GM19023 (cell line): ENCODE data around the gene AKR7A3.
A peak's percentile ranks its signal among the peaks of the same experiment; 100 is the strongest.
"Not testable (repeated sequence)": the region's sequence is repeated elsewhere in the genome, so short reads cannot be mapped to it uniquely, and the experiment has no call there.

Source experiments
- ATAC-seq: cut with Tn5 transposase; IDR thresholded peaks from one replicate; pipeline ENCODE4 v1.9.1; 2021; ENCODE audit warnings: mild to moderate bottlenecking, moderate library complexity; ENCODE audit not compliant: unreplicated experiment

AKR7A3 gene

DNA sequence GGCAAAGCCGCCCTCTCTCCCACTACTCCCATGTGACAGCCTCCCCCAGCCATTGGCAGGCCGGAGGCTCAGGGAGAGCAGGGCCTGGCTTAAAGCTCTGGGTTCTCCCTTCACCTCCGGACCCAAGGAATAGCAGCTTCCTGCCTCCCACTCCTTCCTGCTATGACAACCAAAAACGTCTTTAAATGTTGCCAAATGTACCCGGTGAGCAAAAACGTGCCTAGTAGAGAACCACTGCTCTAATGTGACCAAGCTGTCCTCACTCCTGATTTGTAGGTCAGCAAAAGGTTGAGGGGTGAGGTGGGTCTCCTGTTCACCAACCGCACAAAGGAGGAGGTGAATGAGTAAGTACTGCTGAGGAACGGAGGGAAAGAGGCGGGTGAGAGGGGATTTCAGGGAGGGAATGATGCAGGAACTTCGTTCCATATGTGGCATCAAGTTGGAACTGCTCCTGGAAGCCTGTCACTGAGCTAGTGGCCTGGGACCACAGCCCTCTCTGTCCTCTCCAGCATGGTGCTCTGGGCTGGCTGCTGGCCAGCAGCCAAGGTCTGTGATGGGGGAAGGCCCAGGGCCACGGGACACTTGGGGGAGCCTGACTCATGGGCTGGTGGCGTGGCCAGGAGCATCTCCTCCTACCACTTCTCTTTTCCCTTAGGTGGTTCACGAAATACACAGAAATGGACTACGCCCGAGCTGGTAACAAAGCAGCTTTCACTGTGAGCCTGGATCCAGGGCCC, 31.2 kb downstream of the AKR7A3 start:
- ATAC-seq, result no peak

DNA sequence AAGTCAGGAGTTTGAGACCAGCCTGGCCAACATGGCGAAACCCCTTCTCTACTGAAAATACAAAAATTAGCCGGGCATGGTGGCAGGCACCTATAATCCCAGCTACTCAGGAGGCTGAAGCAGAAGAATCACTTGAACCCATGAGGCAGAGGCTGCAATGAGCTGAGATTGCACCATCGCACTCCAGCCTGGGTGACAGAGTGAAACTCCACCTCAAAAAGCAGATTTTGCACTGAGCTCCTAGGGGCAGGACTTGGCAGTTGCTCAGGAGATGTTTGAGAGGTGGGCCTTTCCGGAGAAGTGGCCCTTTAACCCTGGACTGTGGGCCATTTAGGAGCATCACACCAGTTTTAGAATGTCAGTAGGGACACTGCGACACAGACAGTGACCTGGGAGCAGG, 32.3 kb downstream of the AKR7A3 start:
- not testable (repeated sequence) for ATAC-seq

DNA sequence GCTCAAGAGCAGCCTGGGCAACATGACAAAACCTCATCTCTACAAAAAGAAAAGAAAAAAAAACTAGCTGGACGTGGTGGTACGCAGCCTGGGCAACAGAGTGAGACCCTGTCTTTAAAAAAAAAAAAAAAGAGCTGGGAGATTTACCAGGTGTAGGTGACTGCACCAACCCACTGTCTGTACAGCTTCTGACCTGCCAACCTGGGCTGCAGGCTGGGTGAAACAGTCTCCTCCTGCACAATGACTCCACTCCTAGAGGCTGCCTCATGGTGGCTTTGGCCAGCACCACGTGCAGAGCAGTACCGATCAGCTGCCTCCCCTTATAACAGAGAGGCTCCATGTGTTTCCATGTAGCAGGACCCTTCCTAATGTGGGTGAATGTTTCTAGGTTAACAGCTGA, 33.3 kb downstream of the AKR7A3 start:
- ATAC-seq, result no peak

DNA sequence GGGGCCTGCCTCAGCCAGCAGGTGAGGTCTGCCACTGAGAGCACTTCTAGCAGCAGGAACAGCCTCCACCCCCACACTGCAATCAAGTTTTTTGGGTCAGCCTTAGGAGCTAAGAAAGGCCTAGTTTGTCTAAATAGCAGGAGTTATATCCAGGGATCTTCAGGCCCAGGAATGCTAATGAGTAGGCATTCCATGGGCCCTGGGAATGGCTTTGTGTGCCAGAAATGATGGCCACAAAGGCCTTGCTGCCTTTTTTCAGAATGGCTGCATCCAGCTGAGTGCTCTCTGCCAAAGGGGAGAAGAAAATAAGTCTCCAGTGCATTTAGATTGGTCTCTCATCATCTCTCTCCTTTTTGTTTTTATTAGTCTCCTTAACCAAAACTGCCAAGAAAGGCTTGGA, 34.2 kb downstream of the AKR7A3 start:
- ATAC-seq, result no peak

DNA sequence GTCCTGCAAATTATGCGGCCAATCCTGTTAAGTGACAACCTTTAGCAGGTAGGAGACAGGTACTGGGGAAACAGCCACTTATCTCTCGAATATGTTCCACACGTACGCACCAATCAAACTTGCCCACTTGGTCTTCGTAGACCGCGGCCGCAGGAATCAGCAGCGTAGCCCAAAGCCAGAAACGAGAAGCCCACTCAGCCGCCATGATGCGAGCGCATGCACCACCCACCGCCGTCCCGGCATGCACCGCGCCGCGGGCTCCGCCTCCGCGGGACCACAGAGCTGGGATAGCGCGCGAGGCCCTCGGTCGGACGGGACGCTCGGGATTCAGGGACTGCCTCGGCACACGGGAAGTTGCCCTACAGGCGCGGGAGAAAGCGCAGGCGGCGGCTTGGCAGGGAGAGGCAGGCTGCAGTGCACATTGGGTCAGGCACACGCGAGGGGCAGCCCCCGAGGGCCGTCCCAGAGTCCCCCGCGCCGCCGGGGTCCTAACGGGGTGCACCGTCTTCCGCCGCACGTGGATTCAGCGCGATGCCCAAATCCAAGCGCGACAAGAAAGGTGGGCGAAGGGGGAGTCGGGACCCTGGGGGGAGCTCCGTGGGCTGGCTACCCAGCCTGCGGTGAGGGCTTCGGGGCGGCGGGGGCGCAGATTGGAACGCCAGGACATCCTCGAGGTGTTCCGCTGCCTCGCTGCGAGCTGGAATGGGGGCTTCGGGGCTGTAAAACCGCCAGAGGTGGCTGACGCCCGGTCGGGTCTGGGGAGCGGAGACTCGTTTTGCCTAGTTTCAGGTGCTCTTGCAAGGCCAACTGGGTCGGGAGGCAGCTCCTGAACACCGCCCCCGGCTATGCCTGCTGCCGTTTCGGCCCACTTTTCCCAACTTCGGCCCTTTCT, 37.0 kb downstream of the AKR7A3 start, which contains the start of the genes EMC1 and MRTO4:
EMC1 (minus strand) TSS at position 220 of the 892 bp plus-strand sequence; CDS start at position 205, 15 bp downstream.
MRTO4 (plus strand) TSS at position 501 of the 892 bp plus-strand sequence; CDS start at position 532, 31 bp downstream.
- peak; percentile 82 for ATAC-seq

DNA sequence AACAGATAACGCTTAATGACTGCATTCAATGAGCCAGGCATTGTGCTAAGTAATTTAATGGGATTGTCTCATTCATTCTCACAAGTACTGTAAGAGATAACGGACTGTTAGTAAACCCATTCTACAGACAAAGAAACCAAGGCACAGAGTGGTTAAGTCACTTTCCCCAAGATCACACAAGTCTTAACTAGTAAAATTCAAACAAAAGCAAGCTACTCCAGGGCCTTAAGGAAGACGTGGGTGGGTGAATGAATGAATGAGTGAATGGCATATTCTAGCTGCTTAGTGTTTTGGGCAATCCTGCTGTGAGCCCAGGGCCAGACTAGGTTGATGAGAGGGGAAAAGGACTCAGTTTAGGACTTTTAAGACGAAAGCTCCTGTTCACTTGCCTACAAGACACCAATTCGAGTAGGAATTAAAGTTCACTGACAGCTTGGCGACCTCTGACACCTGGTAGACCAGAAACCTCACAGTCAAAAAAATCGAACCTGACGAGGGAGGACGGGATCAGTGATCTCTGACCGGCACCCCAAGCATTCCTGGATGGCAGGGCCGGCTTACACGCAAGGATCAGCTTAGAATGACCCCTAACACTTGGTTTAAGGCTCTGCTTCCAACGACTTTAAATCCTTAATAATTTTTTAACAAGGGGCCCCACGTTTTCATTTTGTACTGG, 37.8 kb downstream of the AKR7A3 start:
- ATAC-seq, result no peak

DNA sequence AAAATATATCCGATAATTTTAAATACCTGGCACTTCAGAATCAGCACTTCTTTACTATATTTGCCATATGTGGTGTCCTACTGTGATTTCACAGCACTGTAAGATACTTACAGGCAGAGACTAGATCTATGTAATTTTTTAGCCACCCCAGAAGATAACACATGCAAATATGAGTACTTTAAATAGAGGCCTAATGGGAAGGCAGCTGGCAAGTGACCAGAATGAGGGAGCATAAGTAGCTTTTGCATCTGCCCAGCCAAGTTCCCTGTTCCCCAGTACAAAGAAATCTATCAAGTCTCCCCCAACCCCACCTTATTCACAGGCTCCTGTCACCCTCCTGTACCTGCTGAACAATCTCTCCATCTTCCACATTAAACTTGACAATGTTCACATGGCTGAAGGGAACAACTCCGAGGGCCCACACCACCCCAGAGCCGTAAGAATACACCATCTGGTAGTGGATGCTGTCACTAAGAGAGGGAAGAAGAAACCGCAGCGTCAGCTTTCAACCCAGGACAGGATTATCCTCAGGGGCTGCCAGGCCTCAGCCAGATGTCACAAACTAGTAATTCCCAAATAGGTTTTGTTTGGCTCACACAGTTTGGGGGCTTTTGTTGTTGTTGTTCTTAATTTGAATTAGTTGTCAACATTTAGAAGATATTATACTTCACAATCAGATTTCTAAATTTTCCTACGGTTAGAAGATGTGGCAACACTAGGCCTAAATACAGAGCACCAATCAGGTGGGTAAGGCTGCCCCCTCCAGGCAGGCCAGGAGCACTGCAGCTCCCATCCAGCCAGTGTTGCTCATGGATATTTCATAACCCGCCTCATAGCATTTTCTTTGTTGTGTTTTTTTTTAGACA, 47.7 kb downstream of the AKR7A3 start:
- ATAC-seq, result no peak

DNA sequence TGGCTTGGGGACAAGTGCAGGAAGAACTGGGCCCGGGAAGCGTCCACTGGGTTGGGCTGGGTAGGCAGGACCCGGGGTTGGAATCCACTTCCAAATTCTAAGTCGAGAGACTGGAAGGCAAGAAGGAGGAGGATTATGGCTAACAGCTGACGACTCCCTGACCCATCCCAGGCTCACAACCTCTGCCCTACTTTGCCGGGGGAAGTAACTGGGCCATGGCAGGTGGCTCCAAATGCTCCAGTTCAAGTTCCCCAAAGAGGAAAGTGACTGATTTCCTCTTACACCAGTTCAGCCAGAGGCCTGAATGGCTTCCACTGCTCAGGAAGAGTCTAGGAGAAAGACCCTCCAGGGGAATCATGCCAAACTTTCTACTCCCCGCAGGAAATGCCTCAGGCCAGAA, 48.7 kb downstream of the AKR7A3 start:
- no peak for ATAC-seq

DNA sequence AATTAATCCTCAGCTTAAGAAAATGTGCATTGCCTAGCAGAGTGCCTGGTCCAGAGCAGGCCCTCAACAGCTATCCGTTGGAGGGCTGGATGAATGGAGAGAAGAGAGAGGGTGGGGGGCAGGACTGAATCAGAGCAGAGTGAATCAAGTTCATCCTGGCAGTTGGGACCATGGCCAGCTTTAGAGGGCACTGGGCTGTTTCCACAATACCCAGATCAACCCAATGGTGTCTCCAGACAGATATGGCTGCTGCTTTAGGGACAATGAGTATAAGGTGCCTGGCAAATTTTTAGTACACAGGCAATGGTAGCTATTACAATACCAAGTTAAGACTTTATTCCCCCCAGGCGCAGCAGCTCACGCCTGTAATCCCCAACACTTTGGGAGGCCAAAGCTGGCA, 54.3 kb downstream of the AKR7A3 start:
- ATAC-seq, result no peak
